HUES64 (cell line): ENCODE results near the gene ZSCAN30.

Experiments
- H3K27ac ChIP-seq: 2 replicates; pipeline ENCODE4 v1.7.0; 2013; ENCODE audit warnings: low read depth, low read length, inconsistent platforms
- H3K27me3 ChIP-seq: 2 replicates; pipeline ENCODE4 v1.6.1; 2013; ENCODE audit warnings: mild to moderate bottlenecking, low read length; ENCODE audit not compliant: insufficient read depth
- H3K36me3 ChIP-seq: 2 replicates; pipeline ENCODE4 v1.6.1; 2013; ENCODE audit warnings: mild to moderate bottlenecking, low read length; ENCODE audit not compliant: insufficient read depth
- H3K4me1 ChIP-seq: 2 replicates; pipeline ENCODE4 v1.6.1; 2013; ENCODE audit warnings: mild to moderate bottlenecking, low read length, moderate library complexity; ENCODE audit not compliant: insufficient read depth
- H3K4me3 ChIP-seq: 2 replicates; pipeline ENCODE4 v1.5.1; 2013; ENCODE audit warnings: mild to moderate bottlenecking, low read length, moderate library complexity
- H3K9ac ChIP-seq: 2 replicates; pipeline ENCODE4 v1.6.1; 2013; ENCODE audit warnings: mild to moderate bottlenecking, low read depth, low read length
- H3K9me3 ChIP-seq: 2 replicates; pipeline ENCODE4 v1.6.1; 2013; ENCODE audit warnings: low read depth, low read length; ENCODE audit not compliant: insufficient read depth
- WGBS: fragments of 150-250, 120-280 bp; methylation state at CpG from one replicate; pipeline ENCODE4 v1.1.7; 2013; ENCODE audit warnings: missing lambda C conversion rate; 5-methylcytosine and 5-hydroxymethylcytosine counted together

ZSCAN30 gene

GRCh38 chr18:35278085-35278484 is 11.9 kb downstream of the ZSCAN30 start:
- no peaks in the 10 kb centered on the region for H3K4me1 ChIP-seq
- no peaks in the 10 kb centered on the region for H3K27me3 ChIP-seq
- WGBS, result 82% methylated on average over 1 of the region's 1 CpG
- H3K4me3 ChIP-seq, result no peak overlapping the region
- H3K36me3 ChIP-seq, result peaks cover 3% of the 10 kb centered on the region
- H3K27ac ChIP-seq, result no peak overlapping the region
- no peak overlapping the region for H3K9ac ChIP-seq
- peaks cover 45% of the 10 kb centered on the region for H3K9me3 ChIP-seq

DNA sequence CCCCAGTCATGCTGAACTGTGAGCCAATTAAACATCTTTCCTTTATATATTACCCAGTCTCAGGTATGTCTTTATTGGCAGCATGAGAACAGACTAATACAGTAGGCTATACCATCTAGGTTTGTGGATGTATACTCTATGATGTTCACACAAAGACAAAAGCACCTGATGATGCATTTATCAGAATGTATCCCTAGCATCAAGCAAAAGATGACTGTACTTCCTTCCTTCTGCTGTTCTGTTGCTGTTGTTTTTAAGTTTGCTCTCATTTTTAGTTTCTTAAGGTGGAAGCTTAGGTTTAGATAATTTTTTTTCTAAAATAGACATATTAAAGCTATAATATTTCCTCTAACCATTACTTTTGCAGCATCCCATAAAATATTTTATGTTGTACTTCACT is 12.4 kb downstream of the ZSCAN30 start:
- Histone ChIP-seq H3K27ac (no peak overlapping the region), H3K4me1 (no peaks in the 10 kb centered on the region), H3K27me3 (no peaks in the 10 kb centered on the region), H3K9me3 (peaks cover 48% of the 10 kb centered on the region), H3K36me3 (no peaks in the 10 kb centered on the region; the same call in 1 of the 2 replicates), H3K4me3 (no peak overlapping the region), H3K9ac (no peak overlapping the region)

DNA sequence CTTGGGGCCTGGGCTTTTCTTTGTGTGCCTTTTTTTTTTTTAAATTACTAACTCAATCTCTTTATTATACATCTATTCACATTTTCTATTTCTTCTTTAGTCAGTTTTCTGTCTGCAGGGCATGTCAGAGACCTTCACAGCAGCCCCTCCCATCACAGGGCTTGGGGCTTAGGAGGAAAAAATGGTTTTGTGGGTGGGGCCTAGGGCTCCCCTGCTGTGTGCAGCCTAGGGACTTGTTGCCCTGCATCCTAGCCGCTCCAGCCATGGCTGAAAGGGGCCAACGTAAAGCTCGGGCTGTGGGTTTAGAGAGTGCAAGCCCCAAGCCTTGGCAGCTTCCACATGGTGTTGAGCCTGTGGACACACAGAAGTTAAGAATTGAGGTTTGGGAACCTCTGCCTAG is 13.8 kb downstream of the ZSCAN30 start:
- Histone ChIP-seq H3K27ac (no peak overlapping the region), H3K4me1 (no peaks in the 10 kb centered on the region), H3K27me3 (no peaks in the 10 kb centered on the region), H3K36me3 (no peaks in the 10 kb centered on the region), H3K9me3 (peaks cover 42% of the 10 kb centered on the region), H3K4me3 (no peak overlapping the region), H3K9ac (no peak overlapping the region)
- 84% methylated on average over 3 of the region's 3 CpGs for WGBS

DNA sequence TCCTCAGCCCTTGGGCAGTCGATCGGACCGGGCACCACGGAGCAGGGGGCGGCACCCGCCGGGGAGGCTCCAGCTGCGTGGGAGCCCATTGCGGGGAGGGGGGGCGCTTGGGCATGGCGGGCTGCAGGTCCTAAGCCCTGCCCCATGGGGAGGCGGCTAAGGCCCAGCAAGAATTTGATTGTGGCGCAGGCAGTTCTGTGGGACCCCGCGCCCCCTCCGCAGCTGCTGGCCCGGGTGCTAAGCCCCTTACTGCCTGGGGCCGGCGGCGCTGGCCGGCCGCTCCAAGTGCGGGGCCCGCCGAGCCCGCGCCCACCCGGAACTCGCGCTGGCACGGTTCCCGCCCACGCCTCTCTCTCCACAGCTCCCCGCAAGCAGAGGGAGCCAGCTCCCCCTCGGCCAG is 18.4 kb downstream of the ZSCAN30 start:
- Histone ChIP-seq H3K9me3 (peaks cover 20% of the 10 kb centered on the region; the same call in 1 of the 2 replicates), H3K36me3 (no peaks in the 10 kb centered on the region), H3K4me3 (no peak overlapping the region), H3K27me3 (no peaks in the 10 kb centered on the region), H3K4me1 (no peaks in the 10 kb centered on the region), H3K9ac (no peak overlapping the region), H3K27ac (no peak overlapping the region)
- WGBS, result 92% methylated on average over 35 of the region's 35 CpGs

- WGBS, result 94% methylated on average over 2 of the region's 2 CpGs
- Histone ChIP-seq H3K27ac (no peak overlapping the region), H3K36me3 (no peaks in the 10 kb centered on the region), H3K9me3 (peaks cover 10% of the 10 kb centered on the region; the same call in 1 of the 2 replicates), H3K4me3 (no peak overlapping the region), H3K9ac (no peak overlapping the region), H3K27me3 (no peaks in the 10 kb centered on the region), H3K4me1 (no peaks in the 10 kb centered on the region)
Measured at GRCh38 chr18:35268821-35269220, 21.2 kb downstream of the ZSCAN30 start.

DNA sequence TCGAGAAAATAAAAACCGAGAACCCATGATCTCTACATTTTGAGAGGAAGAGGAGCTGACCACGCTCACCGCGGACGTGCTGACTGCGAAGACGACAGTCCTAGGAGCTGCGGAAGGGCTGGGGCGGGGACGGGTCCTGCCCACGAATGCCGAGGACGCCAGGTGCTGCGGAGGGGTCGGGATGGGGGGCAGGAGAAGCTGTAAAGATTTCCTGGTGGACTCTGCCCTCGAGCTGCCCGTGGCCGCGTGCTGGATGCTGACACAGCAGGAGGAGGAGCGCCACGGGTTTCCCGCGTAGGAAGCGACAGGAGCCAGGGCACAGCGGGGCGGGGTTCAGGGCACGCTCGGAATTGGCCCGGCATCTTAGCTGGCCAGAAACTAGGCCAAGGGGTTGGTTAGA is 22.2 kb downstream of the ZSCAN30 start:
- H3K27ac ChIP-seq, result no peak overlapping the region
- peaks cover 3% of the 10 kb centered on the region; the same call in 1 of the 2 replicates for H3K9me3 ChIP-seq
- WGBS, result 92% methylated on average over 30 of the region's 30 CpGs
- H3K36me3 ChIP-seq, result peaks cover 7% of the 10 kb centered on the region
- H3K9ac ChIP-seq, result no peak overlapping the region
- no peaks in the 10 kb centered on the region for H3K27me3 ChIP-seq
- no peak overlapping the region for H3K4me3 ChIP-seq
- H3K4me1 ChIP-seq, result no peaks in the 10 kb centered on the region

DNA sequence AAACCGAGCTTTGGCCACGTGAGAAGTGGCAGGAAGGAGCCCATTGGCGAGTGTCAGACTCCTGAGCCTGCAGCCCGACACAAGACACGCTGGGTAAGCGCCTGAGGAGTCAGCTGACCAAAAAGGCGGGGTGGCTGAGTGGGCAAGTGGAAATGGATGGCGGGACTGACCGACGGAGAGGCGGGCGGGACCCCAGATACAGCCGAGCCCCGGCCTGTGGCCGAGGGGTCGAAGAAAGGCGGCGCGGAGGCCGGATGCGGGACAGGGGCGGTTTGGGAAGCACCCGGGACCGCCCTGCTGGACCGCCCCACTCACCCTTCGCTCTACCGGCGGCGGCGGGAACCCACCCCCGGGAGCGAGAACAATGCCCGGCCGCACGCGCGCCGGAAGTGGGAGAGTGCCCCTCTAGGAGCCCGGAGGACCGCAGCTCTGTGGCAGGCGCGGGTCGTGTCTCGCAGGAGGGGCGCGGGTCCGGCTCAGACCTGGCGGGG is 22.8 kb downstream of the ZSCAN30 start:
- H3K9ac ChIP-seq, result no peak overlapping the region

GRCh38 chr18:35264409-35264808 is 25.6 kb downstream of the ZSCAN30 start:
- Histone ChIP-seq H3K4me3 (no peak overlapping the region), H3K9ac (no peak overlapping the region), H3K4me1 (no peaks in the 10 kb centered on the region), H3K36me3 (peaks cover 16% of the 10 kb centered on the region), H3K27me3 (no peaks in the 10 kb centered on the region), H3K9me3 (no peaks in the 10 kb centered on the region), H3K27ac (no peak overlapping the region)
- WGBS, result 86% methylated on average over 2 of the region's 2 CpGs

More for the DNA sequence above, 22.8 kb downstream of the ZSCAN30 start:
- Histone ChIP-seq H3K4me1 (no peaks in the 10 kb centered on the region), H3K36me3 (peaks cover 12% of the 10 kb centered on the region), H3K27me3 (no peaks in the 10 kb centered on the region), H3K27ac (no peak overlapping the region), H3K4me3 (no peak overlapping the region), H3K9me3 (no peaks in the 10 kb centered on the region)
- 96% methylated on average over 47 of the region's 48 CpGs for WGBS

DNA sequence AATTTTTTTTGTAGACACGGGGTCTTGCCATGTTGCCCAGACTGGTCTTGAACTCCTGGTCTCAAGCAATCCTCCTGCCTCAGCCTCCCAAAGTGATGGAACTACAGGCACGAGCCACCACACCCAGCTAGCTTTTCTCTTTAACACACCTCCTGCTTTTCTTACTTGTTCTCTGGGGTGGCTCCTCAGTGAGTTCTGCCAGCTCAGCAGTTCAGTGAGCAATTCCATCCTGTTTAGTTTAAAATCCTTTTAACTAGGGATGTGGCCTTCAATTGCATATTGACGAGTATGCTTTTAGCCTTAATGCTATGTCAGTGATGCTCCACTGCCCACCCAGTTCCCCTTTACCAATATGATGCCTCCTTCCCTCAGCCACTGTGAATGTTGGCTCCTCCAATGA is 33.1 kb downstream of the ZSCAN30 start:
- Histone ChIP-seq H3K27me3 (no peaks in the 10 kb centered on the region), H3K4me3 (no peak overlapping the region), H3K9me3 (no peaks in the 10 kb centered on the region), H3K9ac (no peak overlapping the region), H3K36me3 (peaks cover 33% of the 10 kb centered on the region), H3K4me1 (no peaks in the 10 kb centered on the region), H3K27ac (no peak overlapping the region)
- 89% methylated on average over 3 of the region's 3 CpGs for WGBS

- no peak overlapping the region for H3K9ac ChIP-seq
- H3K4me1 ChIP-seq, result no peaks in the 10 kb centered on the region
- no peaks in the 10 kb centered on the region for H3K27me3 ChIP-seq
- no peak overlapping the region for H3K27ac ChIP-seq
- peaks cover 47% of the 10 kb centered on the region for H3K36me3 ChIP-seq
- WGBS, result 94% methylated on average over 3 of the region's 4 CpGs
- no peak overlapping the region for H3K4me3 ChIP-seq
- H3K9me3 ChIP-seq, result no peaks in the 10 kb centered on the region
Measured at GRCh38 chr18:35253655-35254287, 36.3 kb downstream of the ZSCAN30 start.

DNA sequence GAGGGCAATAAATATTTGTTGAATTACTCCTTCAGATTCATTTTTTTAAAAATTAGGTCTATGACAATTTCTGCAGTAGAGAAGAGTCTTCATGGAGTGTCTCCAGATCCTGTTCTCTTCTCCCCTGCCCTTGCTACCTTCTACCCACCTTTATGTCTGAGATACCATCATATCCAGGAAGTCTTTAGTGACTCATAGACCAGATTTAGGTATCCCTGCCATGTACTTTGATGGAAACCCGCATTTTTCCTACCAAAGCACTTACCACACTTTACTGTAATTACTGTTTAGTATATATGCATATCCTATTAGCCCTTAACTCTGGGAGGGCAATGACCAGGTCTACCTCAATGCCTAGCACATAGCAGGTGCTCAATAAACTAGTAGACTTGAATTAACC is 37.6 kb downstream of the ZSCAN30 start:
- Histone ChIP-seq H3K36me3 (peaks cover 60% of the 10 kb centered on the region), H3K4me1 (no peaks in the 10 kb centered on the region), H3K9me3 (no peaks in the 10 kb centered on the region), H3K4me3 (no peak overlapping the region), H3K27me3 (no peaks in the 10 kb centered on the region), H3K27ac (no peak overlapping the region), H3K9ac (no peak overlapping the region)
- WGBS, result 100% methylated on average over 1 of the region's 1 CpG

DNA sequence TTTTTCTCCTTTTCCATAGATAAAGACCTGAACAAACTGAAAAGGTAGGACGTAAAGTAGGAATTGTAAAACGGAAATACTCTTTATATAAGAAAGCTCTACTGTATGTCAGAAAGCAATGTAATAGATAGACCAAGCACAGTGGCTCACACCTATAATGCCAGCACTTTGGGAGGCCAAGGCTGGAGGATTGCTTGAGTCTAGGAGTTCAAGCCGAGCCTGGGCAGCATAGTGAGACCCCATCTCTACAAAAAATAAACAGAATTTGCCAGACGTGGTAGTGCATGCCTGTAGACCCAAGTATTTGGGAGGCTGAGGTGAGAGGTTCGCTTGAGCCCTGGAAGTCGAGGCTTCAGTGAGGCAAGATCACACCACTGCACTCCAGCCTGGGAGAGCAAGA is 41.6 kb downstream of the ZSCAN30 start:
- 97% methylated on average over 3 of the region's 6 CpGs for WGBS
- peaks cover 81% of the 10 kb centered on the region for H3K36me3 ChIP-seq
- no peaks in the 10 kb centered on the region for H3K27me3 ChIP-seq
- H3K9me3 ChIP-seq, result no peaks in the 10 kb centered on the region
- no peaks in the 10 kb centered on the region for H3K4me1 ChIP-seq
- no peak overlapping the region for H3K9ac ChIP-seq
- no peak overlapping the region for H3K27ac ChIP-seq
- H3K4me3 ChIP-seq, result no peak overlapping the region
